GM18951 (cell line): Measurements from ENCODE around the gene SERTAD4.
"Not testable (repeated sequence)": the region's sequence is repeated elsewhere in the genome, so short reads cannot be mapped to it uniquely, and the experiment has no call there.

ENCODE experiments used
- POLR2A ChIP-seq: IDR thresholded peaks from 4 replicates; pipeline ENCODE4 v1.6.1; 2011; ENCODE audit warnings: mild to moderate bottlenecking; ENCODE audit not compliant: insufficient read length, insufficient read depth; ENCODE audit errors: extremely low read depth
- in situ Hi-C: fragments of 300-500 bp; cut with MboI; formaldehyde crosslinking; loops from one replicate; pipeline ENCODE4 v1.12.0; 2022; ENCODE audit warnings: low sequenced_read_pairs, mixed read lengths, inconsistent platforms; ENCODE audit not compliant: unreplicated experiment

SERTAD4 gene

DNA sequence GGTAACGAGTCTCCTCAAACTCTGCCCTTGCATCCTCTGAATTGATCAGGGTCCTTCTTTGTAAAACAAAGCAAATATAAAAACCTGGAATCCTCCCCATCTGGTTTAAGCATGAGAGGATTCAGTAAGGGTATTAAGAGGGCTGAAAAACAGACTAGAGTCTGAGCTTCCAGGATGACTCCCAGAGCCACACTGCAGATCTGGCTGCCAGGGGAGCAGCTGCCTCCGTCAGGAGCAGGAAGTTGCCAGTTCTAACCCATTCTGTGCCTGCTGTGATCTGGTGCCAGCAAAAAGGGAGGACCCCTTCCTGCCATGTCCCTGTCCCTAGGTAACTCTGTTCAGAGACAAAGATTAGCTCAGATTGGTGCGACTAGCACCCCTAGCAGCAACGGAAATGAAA, 27.5 kb downstream of the SERTAD4 start:
- no peak for TF ChIP-seq POLR2A
- in situ Hi-C loops, result no loop called here

GRCh38 chr1:210262167-210262896, 29.7 kb downstream of the SERTAD4 start:
- in situ Hi-C loops, result no loop called here
- TF ChIP-seq POLR2A, result no peak

DNA sequence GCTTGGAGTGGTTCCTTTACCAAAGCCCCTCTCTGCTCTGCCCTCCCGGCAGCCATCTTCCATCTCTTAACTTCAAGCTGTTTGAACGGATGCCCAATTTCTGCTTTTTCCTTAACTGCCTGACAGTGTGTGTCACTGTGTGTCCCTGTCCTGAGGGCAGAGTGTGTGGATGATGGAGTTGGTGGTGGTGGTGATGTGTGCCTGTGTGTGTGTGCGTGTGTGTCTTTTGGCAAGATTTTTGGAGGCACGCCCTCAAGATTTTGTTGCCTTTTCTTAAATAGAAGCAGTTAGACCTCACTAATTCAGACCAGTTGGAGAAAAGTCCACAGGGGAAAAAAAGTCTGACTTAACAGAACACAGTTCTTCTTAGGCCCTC, 30.3 kb downstream of the SERTAD4 start:
- TF ChIP-seq POLR2A, result no peak
- in situ Hi-C loops, result no loop called here

DNA sequence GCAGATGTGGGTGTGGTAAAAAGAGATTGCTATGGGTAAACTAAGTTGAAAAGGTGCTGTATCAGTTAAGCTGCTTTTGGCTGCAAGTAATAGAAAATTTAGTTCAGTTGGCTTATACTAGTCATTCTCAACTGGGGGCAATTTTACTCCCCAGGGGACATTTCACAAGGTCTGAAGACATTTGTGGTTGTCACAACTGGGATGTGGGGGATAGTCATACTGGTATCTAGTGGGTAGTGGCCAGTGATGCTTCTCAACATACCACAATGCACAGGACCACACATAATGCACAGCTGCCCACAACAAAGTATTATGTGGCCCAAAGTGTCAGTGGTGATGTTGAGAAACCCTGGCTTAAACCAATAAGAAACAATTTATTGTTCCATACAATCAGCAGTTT, 31.4 kb downstream of the SERTAD4 start:
- in situ Hi-C loops, result no loop called here
- TF ChIP-seq POLR2A, result no peak

GRCh38 chr1:210264496-210265380, 32.1 kb downstream of the SERTAD4 start:
- no peak for TF ChIP-seq POLR2A
- in situ Hi-C loops, result no loop called here

- in situ Hi-C loops, result not testable (repeated sequence)
Measured at GRCh38 chr1:210265392-210265955, 32.9 kb downstream of the SERTAD4 start.

- in situ Hi-C loops, result no loop called here
- TF ChIP-seq POLR2A, result no peak
Measured at GRCh38 chr1:210269981-210270380, 37.4 kb downstream of the SERTAD4 start.

DNA sequence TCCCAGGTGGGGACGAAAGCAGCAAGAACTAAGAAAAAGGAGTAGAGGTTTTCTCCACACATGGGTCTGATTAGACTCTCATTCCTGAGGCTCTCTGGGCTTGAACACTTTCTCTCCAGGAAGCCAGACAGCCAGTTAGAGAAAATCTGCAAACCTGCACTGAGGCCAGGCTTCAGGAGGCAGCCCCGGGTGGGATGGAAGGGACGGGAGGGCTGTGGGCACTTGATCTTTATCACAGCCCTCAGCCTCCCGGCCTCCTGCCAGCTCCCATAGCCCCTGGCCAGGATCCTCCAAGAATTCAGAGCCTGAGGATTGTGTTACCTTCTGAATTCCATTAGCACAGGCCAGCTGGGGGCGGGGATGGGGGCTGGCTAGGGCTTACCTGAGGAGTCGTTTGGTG, 40.1 kb downstream of the SERTAD4 start:
- in situ Hi-C loops, result no loop called here
- TF ChIP-seq POLR2A, result no peak

GRCh38 chr1:210280221-210280620, 47.6 kb downstream of the SERTAD4 start:
- in situ Hi-C loops, result no loop called here
- no peak for TF ChIP-seq POLR2A

DNA sequence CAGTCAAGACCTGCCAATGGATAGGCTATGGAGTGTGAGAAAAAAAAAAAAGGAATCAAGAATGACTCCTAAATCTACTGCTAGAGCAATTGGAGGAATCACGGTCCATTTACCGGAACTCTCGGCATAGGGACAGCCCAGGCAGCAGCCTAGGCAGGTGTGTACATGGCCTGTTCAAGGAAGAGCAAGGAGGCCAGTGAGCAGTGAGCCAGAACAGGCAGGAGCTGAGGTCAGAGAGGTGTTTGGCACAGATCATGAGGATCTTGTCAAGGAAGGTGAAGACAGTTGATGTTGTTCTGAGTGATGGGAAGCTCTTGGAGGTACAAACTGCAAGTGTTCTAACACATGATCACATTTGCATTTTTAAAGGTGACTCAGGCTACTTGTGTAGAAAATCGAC, 55.5 kb downstream of the SERTAD4 start:
- in situ Hi-C loops, result no loop called here
- TF ChIP-seq POLR2A, result no peak

GRCh38 chr1:210289248-210289647, 56.7 kb downstream of the SERTAD4 start:
- in situ Hi-C loops, result no loop called here
- TF ChIP-seq POLR2A, result no peak

GRCh38 chr1:210291081-210291764, 58.6 kb downstream of the SERTAD4 start:
- in situ Hi-C loops, result no loop called here
- no peak for TF ChIP-seq POLR2A

GRCh38 chr1:210291786-210292230, 59.2 kb downstream of the SERTAD4 start:
- in situ Hi-C loops, result no loop called here
- no peak for TF ChIP-seq POLR2A
